Panc1 (cell line): ENCODE measurements around the gene SLC18B1. TPM values are rescaled to one million over a fixed set of nuclear protein-coding genes. Genes with fewer than 3 reads are reported as not detected.

Experiments used
- ATAC-seq: fragments of 200-7000 bp; cut with Tn5 transposase; 2 replicates; pipeline ENCODE4 v1.9.1; 2020; ENCODE audit warnings: mild to moderate bottlenecking, moderate library complexity
- BruUV-seq: library from RNA; stranded (reverse); fragments of 400-500 nt; replicated peaks from 2 replicates; lab custom pipeline; 2021; lab: Mats Ljungman, UMichigan
- CTCF ChIA-PET: fragments of 300-600 bp; sonication (Branson Sonifier 250); formaldehyde crosslinking; loops from one replicate; lab custom pipeline; 2022; ENCODE audit warnings: antibody characterized with exemption; lab: Charles Lee
- POLR2A ChIA-PET: fragments of 300-600 bp; sonication (Branson Sonifier 250); formaldehyde crosslinking; loops from one replicate; lab custom pipeline; 2022; ENCODE audit warnings: antibody characterized with exemption; lab: Charles Lee
- DNase-seq: peaks from one replicate; pipeline ENCODE4 v3.0.0-alpha.2; 2010; ENCODE audit warnings: low read depth, low spot score
- H3K27ac ChIP-seq: 2 replicates; pipeline ENCODE4 v1.5.1; 2011; ENCODE audit warnings: mild to moderate bottlenecking, low read length, inconsistent platforms
- H3K27me3 ChIP-seq: fragments of 200-500 bp; sonication (Bioruptor generic); 2 replicates; pipeline ENCODE4 v1.6.0; 2014; ENCODE audit warnings: low read length, inconsistent platforms; ENCODE audit not compliant: control insufficient read depth, insufficient read depth
- H3K36me3 ChIP-seq: fragments of 200-500 bp; sonication (Bioruptor generic); 2 replicates; pipeline ENCODE4 v1.5.1; 2014; ENCODE audit warnings: inconsistent platforms, mild to moderate bottlenecking, low read length, moderate library complexity; ENCODE audit not compliant: control insufficient read depth, insufficient read depth
- H3K4me1 ChIP-seq: 2 replicates; pipeline ENCODE4 v1.5.1; 2011; ENCODE audit warnings: inconsistent platforms, mild to moderate bottlenecking, low read length, moderate library complexity; ENCODE audit not compliant: control insufficient read depth, insufficient read depth
- H3K4me3 ChIP-seq, 2 experiments: 2 replicates each; pipeline ENCODE4 v1.5.1; 2011 to 2012; ENCODE audit warnings: low read depth in 2 of 2, low read length in 2 of 2, mild to moderate bottlenecking in 2 of 2, inconsistent platforms in 1 of 2, moderate library complexity in 1 of 2
- H3K9me3 ChIP-seq: fragments of 200-500 bp; sonication (Bioruptor generic); 2 replicates; pipeline ENCODE4 v1.5.1; 2014; ENCODE audit warnings: low read depth, mild to moderate bottlenecking, inconsistent platforms, low read length, moderate library complexity; ENCODE audit not compliant: control insufficient read depth, insufficient read depth
- CTCF ChIP-seq: fragments of 450-650 bp; IDR thresholded peaks from 2 replicates; pipeline ENCODE4 v1.5.1; 2017; ENCODE audit warnings: mild to moderate bottlenecking
- POLR2AphosphoS5 ChIP-seq: IDR thresholded peaks from 2 replicates; pipeline ENCODE4 v1.6.1; 2012; ENCODE audit warnings: mild to moderate bottlenecking, low read depth, low read length, moderate library complexity
- REST ChIP-seq, 2 experiments: IDR thresholded peaks; 2 replicates each; pipeline ENCODE4 v1.6.1; 2011 to 2012; ENCODE audit warnings: low read depth in 2 of 2, control low read depth in 1 of 2, low read length in 1 of 2, mild to moderate bottlenecking in 1 of 2, moderate library complexity in 1 of 2; ENCODE audit not compliant: insufficient read depth in 1 of 2
- SIN3A ChIP-seq: IDR thresholded peaks from 2 replicates; pipeline ENCODE4 v1.6.1; 2012; ENCODE audit warnings: low read depth, mild to moderate bottlenecking, low read length, moderate library complexity, borderline replicate concordance; ENCODE audit not compliant: insufficient read depth
- TCF7L2 ChIP-seq: IDR thresholded peaks from 2 replicates; pipeline ENCODE4 v1.6.1; 2011; ENCODE audit warnings: mild to moderate bottlenecking, low read depth, low read length, inconsistent platforms
- in situ Hi-C: cut with HindIII; loops from 2 replicates; pipeline ENCODE4 v1.10.0; 2016; ENCODE audit warnings: low sequenced_read_pairs, low pct_unique_long_range_greater_than_20kb
- intact Hi-C: fragments of 100-400 bp; cut with micrococcal nuclease; formaldehyde crosslinking; loops from one replicate; pipeline ENCODE4 v1.10.0; 2022; ENCODE audit not compliant: unreplicated experiment
- total RNA-seq: library from RNA; stranded (reverse); gene quantifications from one replicate; pipeline ENCODE4 v1.2.1, GENCODE V29; 2021; ENCODE audit not compliant: unreplicated experiment

SLC18B1 gene
- total RNA-seq, 1 experiment from 2014 or later, result 0.67 TPM

- no peaks in the 10 kb centered on the region for H3K9me3 ChIP-seq
- no peaks in the 10 kb centered on the region for H3K36me3 ChIP-seq
- ChIA-PET POLR2A (no interaction called here), CTCF (no interaction called here)
- DNase-seq (no peak), ATAC-seq (no peak)
- no peak overlapping the region for H3K27ac ChIP-seq
- no peaks in the 10 kb centered on the region for H3K27me3 ChIP-seq
- no peak overlapping the region for H3K4me3 ChIP-seq
- no peak for TF ChIP-seq CTCF
- no peak for TF ChIP-seq REST (IDR thresholded peaks at IDR 0.05; ENCODE audit: insufficient read depth in 1 of 2, low read depth in 2 of 2, low read length in 1 of 2)
- TF ChIP-seq TCF7L2, result no peak
- no peak for TF ChIP-seq POLR2AphosphoS5
- no peak for TF ChIP-seq SIN3A
- intact Hi-C loops, result no loop called here
- no TSS peak for BruUV-seq
- in situ Hi-C loops, result no loop called here
- H3K4me1 ChIP-seq, result no peaks in the 10 kb centered on the region
Measured at GRCh38 chr6:132742495-132742894, 55.9 kb downstream of the SLC18B1 start.

GRCh38 chr6:132741281-132741680 is 57.2 kb downstream of the SLC18B1 start:
- Histone ChIP-seq H3K36me3 (no peaks in the 10 kb centered on the region), H3K27me3 (no peaks in the 10 kb centered on the region), H3K4me3 (no peak overlapping the region), H3K27ac (no peak overlapping the region), H3K4me1 (no peaks in the 10 kb centered on the region), H3K9me3 (no peaks in the 10 kb centered on the region)
- no peak for TF ChIP-seq SIN3A
- no peak for TF ChIP-seq POLR2AphosphoS5
- TF ChIP-seq TCF7L2, result no peak
- TF ChIP-seq CTCF, result no peak
- TF ChIP-seq REST (IDR thresholded peaks at IDR 0.05; ENCODE audit: insufficient read depth in 1 of 2, low read depth in 2 of 2, low read length in 1 of 2), result no peak
- no TSS peak for BruUV-seq
- intact Hi-C loops, result no loop called here
- CTCF ChIA-PET, result no interaction called here
- in situ Hi-C loops, result no loop called here
- DNase-seq (no peak), ATAC-seq (no peak)
- POLR2A ChIA-PET, result no interaction called here
